ENCODE results near the gene HOXA5.
A peak's percentile ranks its signal among the peaks of the same experiment; 100 is the strongest.

HOXA5 gene

DNA sequence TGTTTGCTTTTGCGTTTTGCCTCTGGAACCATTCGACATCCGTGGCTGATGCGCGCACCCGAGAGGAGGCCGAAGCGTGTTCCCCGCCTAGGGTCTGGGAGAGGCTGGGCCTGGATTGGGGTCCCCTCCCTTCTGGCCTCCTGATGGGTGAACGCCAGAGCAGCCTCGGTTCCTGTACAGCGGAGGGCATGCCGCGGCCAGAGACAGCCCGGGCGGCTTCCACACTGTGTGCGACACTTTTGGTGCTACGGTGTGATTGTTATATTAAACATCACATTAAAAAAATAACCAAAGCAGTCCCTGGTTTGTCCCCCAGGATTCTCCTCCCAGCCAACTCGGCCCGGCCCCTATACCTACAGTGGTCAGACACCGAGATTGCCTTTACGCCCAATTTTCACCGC, 16.7 kb upstream of the HOXA5 start:
- no peak for DNase-seq (ENCODE audit: low read depth in 2 of 2)

DNA sequence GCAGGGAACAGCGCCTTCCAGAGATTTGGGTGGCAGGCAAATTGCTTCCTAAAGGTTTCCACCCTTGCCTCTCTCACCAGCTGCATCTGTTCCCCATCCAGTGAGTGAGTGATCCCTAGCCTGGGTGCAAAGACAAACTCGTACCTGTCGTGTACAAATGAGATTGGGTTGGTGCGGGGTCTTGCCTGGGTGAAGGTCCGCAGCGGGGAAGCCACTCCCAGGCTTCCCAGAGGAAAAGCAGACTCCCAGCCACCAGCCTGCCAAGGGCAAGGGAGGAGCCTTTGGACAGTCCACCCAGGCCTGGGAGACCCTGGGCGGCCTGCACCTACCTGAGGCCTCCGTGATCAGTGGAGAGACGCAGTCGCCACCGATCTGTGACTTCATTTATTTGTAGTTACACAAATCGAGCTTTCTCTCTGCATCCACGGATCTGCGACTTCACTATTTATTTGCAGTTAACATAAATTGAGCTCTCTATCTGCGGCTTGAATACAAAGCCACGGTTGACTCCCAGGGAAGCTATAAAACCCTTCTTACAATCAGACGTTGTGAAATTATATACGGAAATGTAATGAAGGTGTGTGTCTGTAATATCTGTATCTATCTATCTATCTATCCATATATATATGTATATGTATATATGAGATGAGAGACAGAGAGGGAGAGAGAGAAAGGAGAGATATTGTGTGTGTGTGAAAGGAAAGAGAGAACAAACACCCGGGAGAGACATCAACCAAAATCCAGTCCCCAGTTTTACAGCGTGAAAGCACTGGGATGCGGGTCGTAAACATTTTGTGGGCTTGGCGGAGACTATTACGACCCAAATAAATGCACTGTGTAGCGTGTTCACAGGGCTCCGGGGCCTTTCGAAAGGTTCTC, 16.0 kb upstream of the HOXA5 start:
- DNase-seq (ENCODE audit: low read depth in 2 of 2), result no peak

GRCh38 chr7:27158436-27159265, 15.2 kb upstream of the HOXA5 start:
- DNase-seq (ENCODE audit: low read depth in 2 of 2), result no peak

DNA sequence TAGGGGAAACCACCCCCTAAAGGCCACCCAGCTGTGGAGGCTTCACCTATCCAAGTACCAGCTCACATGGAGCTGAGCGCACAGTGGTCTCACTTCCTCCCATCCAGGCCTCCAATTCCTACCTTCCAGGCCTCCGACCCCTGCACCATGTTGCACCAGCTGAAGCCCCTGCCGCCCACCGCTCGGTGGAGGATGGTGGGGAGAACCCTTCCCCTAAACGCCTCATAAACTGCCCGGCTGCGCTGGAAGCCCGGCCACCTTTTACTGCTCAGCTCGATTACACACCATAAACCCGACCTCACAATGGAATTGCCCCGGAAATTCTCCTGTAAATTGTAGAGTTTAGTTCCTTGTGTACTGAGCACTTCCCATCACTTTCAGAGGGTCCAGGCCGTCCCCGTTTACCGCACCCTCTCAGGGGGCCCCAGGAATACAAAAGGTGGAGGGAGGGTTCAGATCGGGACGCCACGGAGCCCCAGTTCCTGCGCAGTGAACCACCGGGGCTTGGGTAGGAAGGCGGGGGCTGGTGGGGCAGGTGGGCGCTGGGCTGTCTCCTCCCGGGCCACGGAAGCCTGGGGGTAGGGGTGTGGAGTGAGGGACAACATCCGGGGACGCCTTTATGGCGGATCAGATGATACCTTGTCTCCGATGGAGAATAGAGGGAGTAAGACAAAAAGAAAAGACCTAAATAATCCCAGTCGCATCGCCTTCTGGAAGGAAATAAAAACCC, 14.4 kb upstream of the HOXA5 start:
- DNase-seq (ENCODE audit: low read depth in 2 of 2), result no peak

DNA sequence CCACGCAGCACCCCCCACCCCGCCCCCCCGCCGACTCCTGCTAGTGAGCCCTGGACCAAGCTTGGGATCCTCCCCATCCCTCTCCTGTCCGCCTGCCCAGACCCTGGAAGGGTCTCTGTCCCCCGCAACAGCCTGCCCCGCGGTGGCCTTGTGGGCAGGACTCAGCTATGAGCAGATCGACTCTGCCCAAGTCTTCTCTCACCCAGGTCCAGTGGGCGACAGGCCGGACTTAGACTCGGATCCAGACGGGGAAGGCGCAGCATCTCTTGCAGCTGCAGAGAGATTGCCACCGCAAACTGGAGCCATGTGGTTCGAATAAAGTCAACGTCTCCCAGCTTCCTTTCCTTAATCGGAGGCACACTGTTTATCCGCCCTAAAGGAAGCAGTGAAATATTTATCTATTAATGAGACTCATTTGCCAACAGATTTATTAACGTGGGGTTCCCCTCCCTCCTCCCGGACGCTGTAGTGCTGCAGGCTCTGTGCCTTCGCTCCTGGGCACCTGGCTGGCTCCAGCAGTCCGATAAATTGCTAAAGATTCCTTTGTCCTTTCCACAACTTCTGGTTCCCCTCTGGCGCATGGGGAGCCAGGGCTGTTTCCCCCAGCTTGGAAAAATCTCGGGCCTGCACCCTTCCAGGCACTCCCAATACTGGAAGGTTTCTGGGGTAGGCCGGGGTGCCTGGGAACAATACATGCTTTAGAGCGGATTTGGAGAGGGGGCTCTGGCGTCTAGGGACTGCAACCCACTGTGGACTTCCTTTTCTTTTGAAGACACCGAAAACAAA, 13.6 kb upstream of the HOXA5 start:
- DNase-seq (ENCODE audit: low read depth in 2 of 2), result no peak

DNA sequence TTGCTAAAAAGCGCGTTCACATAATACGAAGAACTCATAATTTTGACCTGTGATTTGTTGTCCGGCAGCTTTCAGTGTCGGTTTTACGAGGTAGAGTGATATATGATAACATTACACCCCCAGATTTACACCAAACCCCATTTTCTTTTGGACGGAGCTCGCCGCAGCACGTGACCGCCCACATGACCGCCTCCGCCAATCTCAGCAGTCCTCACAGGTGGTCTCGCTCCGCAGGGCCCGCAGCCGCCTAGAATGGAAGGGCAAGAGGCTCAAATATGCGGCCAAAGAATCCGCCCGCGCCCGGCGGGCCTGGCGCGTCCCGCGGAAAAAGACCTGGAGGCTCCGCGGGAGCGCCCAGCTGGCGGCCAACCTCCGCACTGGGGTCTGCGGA, 13.0 kb upstream of the HOXA5 start, which contains the start of gene HOXA7:
Gene HOXA7 (minus strand): TSS at position 168 of the 391 bp plus-strand sequence. CDS start 130 bp downstream, at position 38.
- DNase-seq (ENCODE audit: low read depth in 2 of 2), result no peak

GRCh38 chr7:27155816-27156507, 12.5 kb upstream of the HOXA5 start:
- DNase-seq (ENCODE audit: low read depth in 2 of 2), result no peak

DNA sequence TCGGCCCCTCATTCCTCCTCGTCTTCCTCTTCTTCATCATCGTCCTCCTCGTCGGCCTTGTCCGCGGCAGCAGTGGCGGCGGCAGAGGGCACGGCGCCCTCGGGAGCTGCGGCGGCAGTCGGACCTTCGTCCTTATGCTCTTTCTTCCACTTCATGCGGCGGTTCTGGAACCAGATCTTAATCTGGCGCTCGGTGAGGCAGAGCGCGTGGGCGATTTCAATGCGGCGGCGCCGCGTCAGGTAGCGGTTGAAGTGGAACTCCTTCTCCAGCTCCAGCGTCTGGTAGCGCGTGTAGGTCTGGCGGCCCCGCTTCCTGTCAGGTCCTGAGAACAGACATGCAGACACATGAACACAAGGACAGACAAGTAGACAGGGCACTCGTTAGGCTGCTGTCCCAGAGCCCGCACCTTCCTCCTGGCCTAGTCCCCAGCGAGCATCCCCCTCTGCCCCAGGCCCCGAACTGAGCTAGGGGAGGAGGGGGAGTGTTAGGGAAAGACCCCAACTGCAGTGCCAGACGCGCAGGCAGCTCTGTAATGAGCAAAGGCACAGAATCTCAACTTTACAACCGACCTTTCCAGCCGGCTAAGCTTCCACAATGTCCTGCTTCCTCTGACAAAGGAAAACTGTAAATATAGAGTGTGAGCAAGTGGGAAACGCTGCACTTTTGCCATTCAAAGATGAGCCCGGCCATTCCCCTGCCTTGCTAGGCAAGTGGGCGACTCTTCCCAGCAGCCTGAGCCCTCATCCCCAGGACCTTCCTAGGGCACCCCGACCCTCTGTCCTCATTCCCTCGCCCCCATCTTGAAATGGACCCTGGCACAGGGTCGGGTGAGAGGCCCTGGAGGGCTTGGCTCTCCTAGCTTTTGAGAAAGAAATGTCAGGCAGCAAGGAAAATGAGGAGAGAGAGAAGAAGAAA, 11.7 kb upstream of the HOXA5 start:
- peak in 1 of 2 donors; percentile 25 for DNase-seq (ENCODE audit: low read depth in 2 of 2)

- DNase-seq (ENCODE audit: low read depth in 2 of 2), result no peak
Observed at GRCh38 chr7:27154369-27154768, 10.9 kb upstream of the HOXA5 start.

DNA sequence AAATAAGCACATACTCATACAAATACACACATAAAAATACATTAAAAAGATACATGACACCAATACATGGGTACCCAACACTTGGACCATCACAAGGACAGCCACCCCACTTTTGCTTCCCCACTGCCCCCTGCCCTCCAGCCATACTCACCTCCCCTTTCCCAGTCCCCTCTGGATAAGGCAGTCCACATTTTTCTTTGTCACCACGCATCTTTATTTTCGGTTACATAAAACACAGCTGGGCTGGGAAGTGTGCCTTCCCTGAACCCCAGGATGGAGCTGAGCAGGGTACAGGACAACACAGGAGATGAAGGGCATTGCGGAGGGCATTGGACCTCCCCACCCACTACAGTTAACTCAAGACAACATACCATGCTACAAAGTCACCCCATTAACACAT, 10.0 kb upstream of the HOXA5 start:
- DNase-seq (ENCODE audit: low read depth in 2 of 2), result no peak

DNA sequence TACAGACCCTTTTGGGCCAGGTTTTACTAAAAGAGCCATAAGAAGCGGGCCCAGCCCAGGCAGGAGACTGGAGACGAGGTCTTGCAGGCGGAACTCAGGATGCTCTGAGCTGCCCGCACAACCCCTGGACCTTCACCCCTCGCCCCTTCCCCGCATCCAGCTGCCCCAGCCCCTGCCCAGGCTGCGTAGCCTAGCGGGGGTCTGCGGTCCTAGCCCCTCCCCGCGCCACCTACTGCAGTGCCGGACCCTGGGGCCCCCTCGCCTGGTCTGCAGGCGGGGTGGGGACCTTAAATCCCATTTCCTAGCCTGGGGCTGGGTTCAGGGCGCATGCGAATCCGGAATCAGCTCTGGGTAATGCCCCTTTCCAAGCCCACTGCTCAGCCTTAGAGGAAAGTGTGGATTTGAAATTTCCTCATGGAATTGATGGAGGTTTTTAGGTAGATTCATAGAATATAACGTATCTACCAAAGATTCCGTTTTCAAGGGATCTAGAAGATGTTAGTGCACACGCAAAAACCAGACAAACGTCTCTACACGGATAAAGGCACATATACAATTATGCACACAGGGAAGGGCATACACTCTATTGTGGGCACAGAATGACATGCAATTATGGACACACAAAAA, 9.4 kb upstream of the HOXA5 start:
- no peak for DNase-seq (ENCODE audit: low read depth in 2 of 2)

GRCh38 chr7:27151931-27152815, 8.7 kb upstream of the HOXA5 start, which contains the start of gene HOXA3:
TSS of gene HOXA3 (minus strand) at chr7:27152583. CDS start at chr7:27110640, 41,943 bp downstream.
- no peak for DNase-seq (ENCODE audit: low read depth in 2 of 2)

- DNase-seq (ENCODE audit: low read depth in 2 of 2), result no peak
Observed at GRCh38 chr7:27151341-27151930, 8.0 kb upstream of the HOXA5 start.

GRCh38 chr7:27150568-27151340, 7.3 kb upstream of the HOXA5 start:
- DNase-seq (ENCODE audit: low read depth in 2 of 2), result no peak

DNA sequence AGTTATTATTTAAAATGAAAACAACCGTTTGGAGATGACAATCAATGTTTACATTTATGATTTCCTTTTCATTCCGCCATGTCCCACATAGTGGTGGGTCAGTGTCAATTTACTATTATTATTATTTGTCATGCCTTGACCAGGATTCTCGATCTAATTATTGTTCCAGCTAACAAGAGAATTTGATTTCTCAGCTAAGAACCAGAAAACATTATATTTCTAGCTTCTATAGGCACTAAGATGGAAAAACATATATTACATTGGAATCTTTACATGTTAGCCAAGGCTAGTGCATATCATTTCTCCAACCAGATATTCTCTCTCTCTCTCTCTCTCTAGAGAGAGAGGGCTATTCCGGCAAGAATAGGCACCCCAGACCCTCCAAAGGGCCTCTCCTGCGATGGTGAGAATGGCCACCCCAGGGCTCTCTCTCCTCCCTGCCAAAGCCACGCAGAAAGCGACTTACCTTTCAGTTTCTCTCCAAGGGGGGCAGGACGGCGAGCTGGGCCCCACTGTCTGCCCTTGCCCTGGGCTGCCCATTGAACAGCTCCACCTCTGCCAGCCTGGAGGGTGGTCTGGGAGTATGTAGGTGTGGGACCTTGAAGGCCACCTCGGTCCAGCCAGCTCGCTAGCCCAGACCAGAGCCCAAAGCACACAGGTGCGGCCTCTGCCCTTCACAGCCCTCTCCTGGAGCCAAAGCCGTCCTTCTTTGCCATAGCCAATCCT, 6.5 kb upstream of the HOXA5 start:
- DNase-seq (ENCODE audit: low read depth in 2 of 2), result no peak
